Esophagus squamous epithelium (tissue), 5 donors: ENCODE data around the gene TRMT61A. TPM values are rescaled to one million over a fixed set of nuclear protein-coding genes. Genes with fewer than 3 reads are reported as not detected.

Experiments used
- DNase-seq: peaks from one replicate; lab custom pipeline; 2025; lab: John Stamatoyannopoulos, UW
- H3K27ac ChIP-seq, 4 donors: fragments of 200-600 bp; sonication (generic); one replicate each; pipeline ENCODE4 v1.5.1; 2016 to 2019; ENCODE audit warnings: mild to moderate bottlenecking in 1 of 4
- H3K27me3 ChIP-seq, 4 donors: fragments of 200-600 bp; sonication (generic); 1 replicate in 3 of 4; 2 replicates in 1 of 4; pipeline versions ENCODE4 v1.5.1 to v1.6.0; 2017 to 2021; ENCODE audit warnings: antibody characterized with exemption in 1 of 4
- H3K36me3 ChIP-seq, 3 donors: fragments of 200-600 bp; sonication (generic); one replicate each; pipeline ENCODE4 v1.5.1; 2016 to 2019
- H3K4me1 ChIP-seq, 3 donors: fragments of 200-600 bp; sonication (generic); one replicate each; pipeline ENCODE4 v1.5.1; 2017 to 2019
- H3K4me3 ChIP-seq, 4 donors: fragments of 200-600 bp; sonication (generic); 1 replicate in 3 of 4; 2 replicates in 1 of 4; pipeline ENCODE4 v1.5.1; 2016 to 2019; ENCODE audit warnings: mild to moderate bottlenecking in 2 of 4, moderate library complexity in 1 of 4
- H3K9me3 ChIP-seq, 3 donors: fragments of 200-600 bp; sonication (generic); one replicate each; pipeline ENCODE4 v1.5.1; 2016 to 2019
- POLR2A ChIP-seq, 4 donors: fragments of 450-650 bp; IDR thresholded peaks; one replicate each; pipeline ENCODE4 v1.6.1; 2017; ENCODE audit warnings: antibody characterized with exemption in 4 of 4, mild to moderate bottlenecking in 4 of 4, moderate library complexity in 3 of 4
- WGBS, 2 donors: methylation state at CpG; one replicate each; pipeline ENCODE4 v1.1.5; 2018; 5-methylcytosine and 5-hydroxymethylcytosine counted together
- intact Hi-C: fragments of 100-400 bp; cut with DNase I; formaldehyde crosslinking; loops from one replicate; pipeline ENCODE4 v1.15.0; 2022
- total RNA-seq, 4 donors: library from RNA; depleted of rRNA; stranded (reverse); fragments of >200 nt; gene quantifications; one replicate each; pipeline ENCODE4 v1.1.0, GENCODE V29; 2016
- TF ChIP-seq, protein P1 (sequence below), 6 experiments: fragments of 450-650 bp in 4 of 6; fragments of 200-600 bp in 2 of 6; sonication (generic) in 2 of 6; IDR thresholded peaks; one replicate each; pipeline ENCODE4 v1.5.1; 2016 to 2019; ENCODE audit warnings: antibody characterized with exemption in 6 of 6, mild to moderate bottlenecking in 4 of 6, moderate library complexity in 4 of 6
- donor health status: DM: yes; HTN: yes; CAD: no.

TRMT61A gene
- total RNA-seq, 4 donors from 2014 or later: 7.7 to 20.6 (median 9.9) TPM

- Histone ChIP-seq H3K27me3 (no peaks in the 10 kb centered on the region), H3K4me3 (no peak overlapping the region), H3K36me3 (peaks cover 0 to 30% (median 9%) of the 10 kb centered on the region in 3 donors), H3K4me1 (peaks cover 32 to 74% (median 40%) of the 10 kb centered on the region in 3 donors), H3K27ac (peak overlapping the region; percentile 30 to 84 (median 68)), H3K9me3 (no peaks in the 10 kb centered on the region)
- WGBS, 2 donors: 51 to 52% methylated on average over 15 of the region's 15 CpGs
- intact Hi-C loops: no loop called here
- no peak for DNase-seq
- TF ChIP-seq, protein P1, sequence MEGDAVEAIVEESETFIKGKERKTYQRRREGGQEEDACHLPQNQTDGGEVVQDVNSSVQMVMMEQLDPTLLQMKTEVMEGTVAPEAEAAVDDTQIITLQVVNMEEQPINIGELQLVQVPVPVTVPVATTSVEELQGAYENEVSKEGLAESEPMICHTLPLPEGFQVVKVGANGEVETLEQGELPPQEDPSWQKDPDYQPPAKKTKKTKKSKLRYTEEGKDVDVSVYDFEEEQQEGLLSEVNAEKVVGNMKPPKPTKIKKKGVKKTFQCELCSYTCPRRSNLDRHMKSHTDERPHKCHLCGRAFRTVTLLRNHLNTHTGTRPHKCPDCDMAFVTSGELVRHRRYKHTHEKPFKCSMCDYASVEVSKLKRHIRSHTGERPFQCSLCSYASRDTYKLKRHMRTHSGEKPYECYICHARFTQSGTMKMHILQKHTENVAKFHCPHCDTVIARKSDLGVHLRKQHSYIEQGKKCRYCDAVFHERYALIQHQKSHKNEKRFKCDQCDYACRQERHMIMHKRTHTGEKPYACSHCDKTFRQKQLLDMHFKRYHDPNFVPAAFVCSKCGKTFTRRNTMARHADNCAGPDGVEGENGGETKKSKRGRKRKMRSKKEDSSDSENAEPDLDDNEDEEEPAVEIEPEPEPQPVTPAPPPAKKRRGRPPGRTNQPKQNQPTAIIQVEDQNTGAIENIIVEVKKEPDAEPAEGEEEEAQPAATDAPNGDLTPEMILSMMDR (IDR thresholded peaks at IDR 0.05): no peak
- no peak for TF ChIP-seq POLR2A (IDR thresholded peaks at IDR 0.05)
Measured at GRCh38 chr14:103556946-103557758, 28.2 kb downstream of the TRMT61A start.

DNA sequence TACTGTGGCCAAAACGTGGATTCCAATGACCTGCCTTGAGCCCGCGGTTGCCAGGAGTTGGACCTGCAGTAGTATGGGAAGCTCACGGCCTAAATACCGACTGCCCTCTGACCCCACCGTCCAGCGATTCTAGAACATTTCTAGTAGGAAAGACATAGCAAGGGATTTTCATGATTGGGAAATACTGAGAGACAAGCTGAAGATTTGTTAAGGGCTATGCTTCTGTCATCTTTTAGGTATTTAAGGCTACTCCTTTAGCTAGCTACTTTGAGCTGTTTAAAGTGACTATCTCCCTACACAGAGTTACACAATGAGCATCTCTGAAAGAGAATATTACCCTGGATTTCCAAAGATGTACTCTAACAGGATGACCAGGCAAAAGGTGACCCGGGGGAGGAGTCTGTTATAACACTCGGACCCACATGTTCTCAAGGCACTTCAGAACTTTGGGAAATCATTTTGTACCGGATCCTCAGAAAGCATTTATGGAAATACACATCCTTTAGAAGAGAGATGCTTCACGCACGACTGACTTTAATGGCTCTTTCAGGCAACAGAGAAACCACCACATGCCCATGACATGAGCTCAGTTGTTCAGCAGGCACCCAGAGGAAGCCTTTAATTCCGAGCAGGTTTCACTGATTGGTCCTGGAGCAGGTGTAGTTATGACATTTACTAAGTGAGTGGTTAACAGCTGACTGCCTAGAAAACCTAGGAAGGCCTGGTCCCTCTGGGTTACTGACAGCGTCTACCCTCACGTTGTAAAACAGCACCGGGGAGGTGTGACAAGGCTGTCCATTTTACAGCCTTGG is 29.3 kb downstream of the TRMT61A start:
- Histone ChIP-seq H3K36me3 (peaks cover 0 to 30% (median 9%) of the 10 kb centered on the region in 3 donors), H3K27ac (peak overlapping the region; percentile 30 to 84 (median 68)), H3K4me3 (no peak overlapping the region), H3K4me1 (peaks cover 33 to 66% (median 37%) of the 10 kb centered on the region in 3 donors), H3K27me3 (no peaks in the 10 kb centered on the region), H3K9me3 (no peaks in the 10 kb centered on the region)
- 83 to 86% methylated on average over 14 to 16 of the region's 16 CpGs for WGBS, 2 donors
- TF ChIP-seq, protein P1 (IDR thresholded peaks at IDR 0.05): no peak
- no peak for TF ChIP-seq POLR2A (IDR thresholded peaks at IDR 0.05)
- no peak for DNase-seq
- intact Hi-C loops: no loop called here

DNA sequence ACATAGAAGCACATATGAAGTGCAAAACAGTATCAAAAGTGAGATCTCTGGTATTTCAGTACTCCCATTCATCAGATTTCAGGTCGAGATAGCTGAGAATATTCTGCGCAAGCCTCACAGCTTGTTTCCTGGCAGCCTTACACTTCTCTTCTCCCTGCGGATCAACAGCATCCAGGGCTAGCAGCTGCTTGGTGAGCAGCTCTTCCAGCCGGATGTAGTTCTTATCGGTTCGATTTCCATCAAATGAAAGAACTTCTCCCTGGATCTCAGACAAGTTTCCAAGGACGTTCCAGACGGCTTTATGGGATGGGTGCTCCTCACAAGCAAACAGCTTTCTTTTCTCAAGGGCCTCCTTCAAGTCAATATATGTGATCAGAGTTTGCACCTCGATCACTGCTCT is 30.8 kb downstream of the TRMT61A start:
- TF ChIP-seq, protein P1 (IDR thresholded peaks at IDR 0.05): no peak
- TF ChIP-seq POLR2A (IDR thresholded peaks at IDR 0.05): no peak
- intact Hi-C loops: no loop called here
- Histone ChIP-seq H3K4me3 (no peak overlapping the region), H3K9me3 (no peaks in the 10 kb centered on the region), H3K36me3 (peaks cover 0 to 30% (median 9%) of the 10 kb centered on the region in 3 donors), H3K27me3 (no peaks in the 10 kb centered on the region), H3K27ac (peak overlapping the region in 2 of 4 donors; percentile 11), H3K4me1 (peaks cover 43 to 80% (median 44%) of the 10 kb centered on the region in 3 donors)
- no peak for DNase-seq
- 74 to 84% methylated on average over 9 of the region's 9 CpGs for WGBS, 2 donors

DNA sequence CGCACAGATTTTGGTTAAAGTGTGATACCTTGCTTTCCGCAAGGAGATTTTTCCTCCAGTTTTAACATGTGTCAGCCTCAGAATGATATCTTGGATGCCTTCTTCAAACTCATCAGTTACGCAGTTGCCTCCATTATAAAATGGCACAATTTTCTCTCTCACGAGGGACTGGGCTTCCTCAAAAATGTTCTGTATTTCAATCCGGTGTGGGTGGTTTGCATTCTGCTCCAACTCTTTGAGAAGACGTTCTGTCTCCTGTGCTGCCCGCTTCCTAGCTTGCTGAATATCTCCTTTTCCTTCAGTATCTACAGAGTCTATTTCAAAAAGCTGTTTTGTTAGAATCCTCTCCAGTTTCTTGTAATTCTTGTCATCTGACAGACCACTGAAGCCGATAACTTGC is 31.7 kb downstream of the TRMT61A start:
- peaks cover 43 to 88% (median 44%) of the 10 kb centered on the region in 3 donors for H3K4me1 ChIP-seq

More for the DNA sequence above, 31.7 kb downstream of the TRMT61A start:
- WGBS, 2 donors: 62 to 63% methylated on average over 8 of the region's 8 CpGs
- peaks cover 0 to 30% (median 9%) of the 10 kb centered on the region in 3 donors for H3K36me3 ChIP-seq
- no peak for TF ChIP-seq POLR2A (IDR thresholded peaks at IDR 0.05)
- TF ChIP-seq, protein P1 (IDR thresholded peaks at IDR 0.05): no peak
- peak overlapping the region in 3 of 4 donors; percentile 95 to 100 (median 95) for H3K4me3 ChIP-seq
- peak overlapping the region in 3 of 4 donors; percentile 95 to 100 (median 97) for H3K27ac ChIP-seq
- H3K9me3 ChIP-seq: no peaks in the 10 kb centered on the region
- intact Hi-C loops: no loop called here
- DNase-seq: no peak
- no peaks in the 10 kb centered on the region for H3K27me3 ChIP-seq
